ENCODE results near the gene MYO7A. TPM values are rescaled to one million over a fixed set of nuclear protein-coding genes. Genes with fewer than 3 reads are reported as not detected.
"Not testable (repeated sequence)": the region's sequence is repeated elsewhere in the genome, so short reads cannot be mapped to it uniquely, and the experiment has no call there.

Gene MYO7A
- total and polyA plus RNA-seq, 2 experiments from 2014 or later, result 9.8 to 10.1 TPM

GRCh38 chr11:77096591-77097019, 31.4 kb upstream of the MYO7A start:
- no peak for DNase-seq (ENCODE audit: low spot score)
- H2AFZ ChIP-seq, result no peak overlapping the region
- peaks cover 2% of the 10 kb centered on the region for H3K4me1 ChIP-seq (ENCODE audit: insufficient read depth)
- no peaks in the 10 kb centered on the region for H3K36me3 ChIP-seq (replicated peaks; ENCODE audit: insufficient read depth, low read depth)
- H3K79me2 ChIP-seq, result no peaks in the 10 kb centered on the region
- WGBS (ENCODE audit: low lambda C conversion rate, missing lambda C conversion rate), result 88% methylated on average over 5 of the region's 8 CpGs
- H3K9me3 ChIP-seq (ENCODE audit: low read depth), result no peaks in the 10 kb centered on the region
- no peak overlapping the region for H3K4me3 ChIP-seq
- no peaks in the 10 kb centered on the region for H4K20me1 ChIP-seq (ENCODE audit: insufficient read depth, poor library complexity, severe bottlenecking)
- H3K9me2 ChIP-seq (replicated peaks; ENCODE audit: insufficient read depth), result no peaks in the 10 kb centered on the region
- H3K27ac ChIP-seq, result peak overlapping the region; percentile 58
- TF ChIP-seq CTCF (IDR thresholded peaks at IDR 0.05; ENCODE audit: poor library complexity) (no peak), EZH2phosphoT487 (IDR thresholded peaks at IDR 0.05; ENCODE audit: low read depth, severe bottlenecking, unreplicated experiment) (no peak), EZH2 (IDR thresholded peaks at IDR 0.05; ENCODE audit: borderline replicate concordance) (no peak)
- no peaks in the 10 kb centered on the region for H3K27me3 ChIP-seq
- no peak overlapping the region for H3K4me2 ChIP-seq

GRCh38 chr11:77097180-77097579, 30.9 kb upstream of the MYO7A start:
- H3K4me2 ChIP-seq; H3K27me3 ChIP-seq; H4K20me1 ChIP-seq (ENCODE audit: insufficient read depth, poor library complexity, severe bottlenecking); H3K27ac ChIP-seq; H3K9me2 ChIP-seq (replicated peaks; ENCODE audit: insufficient read depth); H3K4me3 ChIP-seq; DNase-seq (ENCODE audit: low spot score); H2AFZ ChIP-seq; H3K36me3 ChIP-seq (replicated peaks; ENCODE audit: insufficient read depth, low read depth); H3K4me1 ChIP-seq (ENCODE audit: insufficient read depth); H3K9me3 ChIP-seq (ENCODE audit: low read depth); H3K79me2 ChIP-seq: not testable (repeated sequence)
- 86% methylated on average over 4 of the region's 4 CpGs for whole genome bisulfite sequencing (ENCODE audit: low lambda C conversion rate, missing lambda C conversion rate)

- Histone ChIP-seq H3K79me2 (no peaks in the 10 kb centered on the region), H3K36me3 (replicated peaks; ENCODE audit: insufficient read depth, low read depth) (no peaks in the 10 kb centered on the region), H3K27ac (no peak overlapping the region), H3K27me3 (no peaks in the 10 kb centered on the region), H3K4me1 (ENCODE audit: insufficient read depth) (peaks cover 2% of the 10 kb centered on the region), H3K4me2 (no peak overlapping the region), H3K9me2 (replicated peaks; ENCODE audit: insufficient read depth) (no peaks in the 10 kb centered on the region), H4K20me1 (ENCODE audit: insufficient read depth, poor library complexity, severe bottlenecking) (no peaks in the 10 kb centered on the region), H3K9me3 (ENCODE audit: low read depth) (no peaks in the 10 kb centered on the region), H2AFZ (no peak overlapping the region), H3K4me3 (no peak overlapping the region)
- no peak for DNase-seq (ENCODE audit: low spot score)
- WGBS (ENCODE audit: low lambda C conversion rate, missing lambda C conversion rate), result 98% methylated on average over 12 of the region's 14 CpGs
- TF ChIP-seq EZH2phosphoT487 (IDR thresholded peaks at IDR 0.05; ENCODE audit: low read depth, severe bottlenecking, unreplicated experiment) (no peak), CTCF (IDR thresholded peaks at IDR 0.05; ENCODE audit: poor library complexity) (no peak), EZH2 (IDR thresholded peaks at IDR 0.05; ENCODE audit: borderline replicate concordance) (no peak)
These were observed 27.6 kb upstream of the MYO7A start for GRCh38 chr11:77100166-77101042.

GRCh38 chr11:77101043-77101537, 27.0 kb upstream of the MYO7A start:
- no peaks in the 10 kb centered on the region for H3K9me2 ChIP-seq (replicated peaks; ENCODE audit: insufficient read depth)
- H4K20me1 ChIP-seq (ENCODE audit: insufficient read depth, poor library complexity, severe bottlenecking), result no peaks in the 10 kb centered on the region
- no peak overlapping the region for H3K4me3 ChIP-seq
- no peak overlapping the region for H3K4me2 ChIP-seq
- H3K4me1 ChIP-seq (ENCODE audit: insufficient read depth), result peaks cover 6% of the 10 kb centered on the region
- no peaks in the 10 kb centered on the region for H3K9me3 ChIP-seq (ENCODE audit: low read depth)
- H3K27ac ChIP-seq, result no peak overlapping the region
- H2AFZ ChIP-seq, result no peak overlapping the region
- H3K79me2 ChIP-seq, result no peaks in the 10 kb centered on the region
- no peaks in the 10 kb centered on the region for H3K36me3 ChIP-seq (replicated peaks; ENCODE audit: insufficient read depth, low read depth)
- no peak for DNase-seq (ENCODE audit: low spot score)
- WGBS (ENCODE audit: low lambda C conversion rate, missing lambda C conversion rate), result 97% methylated on average over 5 of the region's 5 CpGs
- H3K27me3 ChIP-seq, result no peaks in the 10 kb centered on the region
- TF ChIP-seq EZH2phosphoT487 (IDR thresholded peaks at IDR 0.05; ENCODE audit: low read depth, severe bottlenecking, unreplicated experiment) (no peak), CTCF (IDR thresholded peaks at IDR 0.05; ENCODE audit: poor library complexity) (peak; percentile 24), EZH2 (IDR thresholded peaks at IDR 0.05; ENCODE audit: borderline replicate concordance) (no peak)

Measured in hepatocyte (in vitro differentiated cells).